Measurements from ENCODE around the gene CD3D.

- TF ChIP-seq POLR2AphosphoS5 (IDR thresholded peaks at IDR 0.05; ENCODE audit: insufficient read depth, low read depth, low read length) (no peak), CTCF (IDR thresholded peaks at IDR 0.05; ENCODE audit: extremely low read depth in 1 of 2, insufficient read depth in 1 of 2, low read depth in 1 of 2, low read length in 2 of 2) (no peak), EZH2 (IDR thresholded peaks at IDR 0.05; ENCODE audit: borderline replicate concordance, low read depth, low read length, severe bottlenecking) (no peak), MAX (IDR thresholded peaks at IDR 0.05; ENCODE audit: insufficient read depth, insufficient read length) (no peak), POLR2A (IDR thresholded peaks at IDR 0.05; ENCODE audit: low read depth, low read length) (no peak)
Measured at GRCh38 chr11:118370774-118371173, 28.3 kb upstream of the CD3D start.
